Left colon (tissue), 2 donors: ENCODE results near the gene FARP1. TPM values are rescaled to one million over a fixed set of nuclear protein-coding genes. Genes with fewer than 3 reads are reported as not detected.

Experiments
- ATAC-seq: fragments of 200-7000 bp; cut with Tn5 transposase; one replicate; pipeline ENCODE4 v1.9.1; 2020; ENCODE audit warnings: mild to moderate bottlenecking, moderate library complexity
- DNase-seq, 2 donors: peaks; one replicate each; pipeline ENCODE4 v3.0.0-alpha.2; 2020
- intact Hi-C, 2 donors: fragments of 100-400 bp; cut with DNase I in 1 of 2; cut with micrococcal nuclease in 1 of 2; formaldehyde crosslinking; loops; one replicate each; pipeline versions ENCODE4 v1.11.2 to v1.14.0; 2022; cut with DNase I, micrococcal nuclease
- total RNA-seq, 2 donors: library from RNA; stranded (reverse); fragmentation: NEBNext Ultra II Directional; extraction: Animal tissue kit (Norgen Biotek cat#: 25700); gene quantifications; one replicate each; pipeline ENCODE4 v1.2.1, GENCODE V29; 2021
- donor health status: DM: no; HTN: no; CAD: no.
- donor health status: DM: yes; HTN: yes; CAD: no.

Gene FARP1
- total RNA-seq, 2 donors from 2014 or later: 38.8 to 50.3 TPM

DNA sequence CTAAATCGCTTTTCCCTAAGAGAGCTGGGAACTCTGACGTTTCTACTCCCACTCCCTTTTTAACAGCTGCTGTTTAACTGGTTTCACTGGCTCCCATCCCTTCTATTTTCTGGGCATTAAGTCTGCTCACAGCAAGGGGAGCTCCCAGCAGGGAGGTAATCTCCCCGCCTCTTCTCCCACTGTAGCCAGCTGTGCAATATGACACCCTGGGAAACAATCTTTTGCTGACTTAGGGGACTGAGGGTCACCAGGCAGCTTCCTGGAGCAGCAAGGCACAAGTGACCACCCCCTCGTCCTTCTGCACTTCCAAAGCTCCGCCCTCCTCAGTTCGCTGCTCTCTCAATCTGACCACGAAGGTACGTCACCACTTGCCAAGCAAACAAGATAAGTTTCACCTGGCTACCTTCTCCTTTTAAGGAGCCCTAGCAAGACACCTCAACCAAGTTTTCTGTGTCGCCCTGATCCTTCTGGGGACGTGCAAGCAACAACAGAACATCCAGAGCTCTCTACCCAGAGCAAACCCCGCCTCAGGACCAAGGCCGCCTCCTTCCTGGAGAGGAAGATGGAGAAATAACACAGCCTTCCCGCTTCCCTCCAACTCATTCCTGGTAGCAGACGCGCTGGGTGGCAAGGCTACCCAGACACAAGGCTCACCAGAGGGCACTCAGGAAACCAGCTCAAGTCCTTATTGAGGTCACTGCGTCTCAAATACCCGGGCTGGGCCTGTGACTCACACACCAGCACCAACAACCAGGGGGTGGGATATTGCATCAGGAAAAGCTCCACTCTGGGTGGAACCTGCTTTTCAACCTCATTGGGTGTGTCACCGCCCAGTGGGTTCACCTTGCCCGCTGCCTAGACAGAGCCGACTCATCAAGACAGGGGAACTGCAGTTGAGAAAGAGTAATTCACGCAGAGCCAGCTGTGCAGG, 341.7 kb downstream of the FARP1 start:
- intact Hi-C loops: loop anchor here in 1 of 2 donors (5.0 kb wide), 1 partner anchor 88 kb away; no protein-coding TSS in a partner anchor
- DNase-seq: peak; percentile 73 to 93
- ATAC-seq: peak; percentile 85

GRCh38 chr13:98485561-98485960, 342.7 kb downstream of the FARP1 start:
- no peak for ATAC-seq
- DNase-seq: peak in 1 of 2 donors; percentile 22
- intact Hi-C loops: no loop called here

DNA sequence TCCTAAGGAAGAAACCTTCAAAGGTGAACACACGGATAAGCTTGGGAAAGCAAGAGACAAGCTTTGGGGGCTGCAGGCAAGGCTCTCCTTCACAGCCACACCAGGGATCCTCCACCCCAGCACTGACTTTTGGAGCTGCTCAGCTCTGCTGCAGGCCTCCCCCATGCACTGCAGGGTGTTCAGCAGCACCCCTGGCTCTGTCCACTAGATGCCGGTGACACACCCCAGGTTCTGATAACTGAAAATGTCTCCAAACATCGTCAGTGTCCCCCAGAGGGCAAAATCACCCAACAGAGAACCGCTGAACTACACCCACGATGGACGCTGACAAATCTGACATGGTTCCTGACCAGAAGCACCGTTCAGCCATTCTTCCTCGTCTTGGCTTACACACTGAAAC, 343.5 kb downstream of the FARP1 start:
- DNase-seq (no peak), ATAC-seq (no peak)
- intact Hi-C loops: no loop called here

- ATAC-seq: no peak
- intact Hi-C loops: no loop called here
- DNase-seq: no peak
Observed at GRCh38 chr13:98487016-98487415, 344.1 kb downstream of the FARP1 start.

DNA sequence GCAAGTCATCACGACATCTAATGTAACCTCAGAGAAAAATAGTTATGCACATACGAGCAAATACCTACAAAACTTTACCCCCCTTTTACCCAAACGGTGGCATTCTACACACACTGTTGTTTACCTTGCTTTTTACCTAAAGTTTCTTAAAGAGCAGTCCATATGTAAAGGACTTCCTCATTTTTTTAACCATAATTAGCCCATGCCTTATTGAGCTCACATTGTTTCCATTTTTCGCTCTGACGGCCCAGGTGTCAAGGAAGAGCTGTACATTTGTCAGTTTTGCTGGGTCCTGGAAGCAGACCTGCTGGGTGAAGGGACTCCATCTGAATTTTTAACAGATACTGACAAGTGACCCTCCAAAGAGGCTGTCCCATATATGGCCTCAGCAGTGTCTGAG, 344.6 kb downstream of the FARP1 start:
- DNase-seq (no peak), ATAC-seq (no peak)

GRCh38 chr13:98488736-98489135, 345.8 kb downstream of the FARP1 start:
- DNase-seq (no peak), ATAC-seq (no peak)
- intact Hi-C loops: no loop called here

More for the DNA sequence above, 344.6 kb downstream of the FARP1 start:
- intact Hi-C loops: no loop called here

- no peak for DNase-seq
- intact Hi-C loops: no loop called here
- peak; percentile 9 for ATAC-seq
Observed at GRCh38 chr13:98489446-98490194, 346.7 kb downstream of the FARP1 start.

DNA sequence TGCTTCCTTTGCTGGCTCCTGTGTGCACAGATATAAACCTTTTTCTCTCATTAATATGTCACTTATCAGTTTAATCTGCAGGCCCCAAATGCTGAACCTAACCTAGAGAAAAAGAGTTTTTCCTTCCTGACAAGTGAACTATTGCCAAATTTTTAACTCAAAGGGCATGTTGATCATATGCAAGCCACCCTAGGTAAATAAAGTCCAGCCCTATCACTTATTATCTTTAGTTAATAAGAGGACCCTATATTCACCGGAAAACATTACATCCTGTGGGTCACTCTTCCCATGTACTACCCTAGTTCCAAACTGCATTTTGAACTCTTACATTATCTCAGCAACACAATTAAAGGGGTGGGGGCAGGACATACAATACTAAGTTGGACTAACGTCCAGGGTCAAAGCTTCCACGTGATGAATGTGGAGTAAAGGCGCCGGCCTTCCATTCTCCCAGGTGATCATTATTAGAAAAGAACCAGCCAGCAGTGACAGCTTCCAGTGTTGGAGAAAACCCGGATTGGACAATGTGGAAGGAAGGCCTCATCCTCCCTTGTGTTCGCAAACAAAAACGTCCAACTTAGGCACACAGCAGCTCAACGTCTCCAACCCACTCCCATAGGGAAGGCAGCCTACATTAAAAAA, 347.4 kb downstream of the FARP1 start:
- no peak for DNase-seq
- ATAC-seq: peak; percentile 67
- intact Hi-C loops: no loop called here

GRCh38 chr13:98490866-98491265, 348.0 kb downstream of the FARP1 start:
- intact Hi-C loops: no loop called here
- DNase-seq: no peak
- no peak for ATAC-seq

DNA sequence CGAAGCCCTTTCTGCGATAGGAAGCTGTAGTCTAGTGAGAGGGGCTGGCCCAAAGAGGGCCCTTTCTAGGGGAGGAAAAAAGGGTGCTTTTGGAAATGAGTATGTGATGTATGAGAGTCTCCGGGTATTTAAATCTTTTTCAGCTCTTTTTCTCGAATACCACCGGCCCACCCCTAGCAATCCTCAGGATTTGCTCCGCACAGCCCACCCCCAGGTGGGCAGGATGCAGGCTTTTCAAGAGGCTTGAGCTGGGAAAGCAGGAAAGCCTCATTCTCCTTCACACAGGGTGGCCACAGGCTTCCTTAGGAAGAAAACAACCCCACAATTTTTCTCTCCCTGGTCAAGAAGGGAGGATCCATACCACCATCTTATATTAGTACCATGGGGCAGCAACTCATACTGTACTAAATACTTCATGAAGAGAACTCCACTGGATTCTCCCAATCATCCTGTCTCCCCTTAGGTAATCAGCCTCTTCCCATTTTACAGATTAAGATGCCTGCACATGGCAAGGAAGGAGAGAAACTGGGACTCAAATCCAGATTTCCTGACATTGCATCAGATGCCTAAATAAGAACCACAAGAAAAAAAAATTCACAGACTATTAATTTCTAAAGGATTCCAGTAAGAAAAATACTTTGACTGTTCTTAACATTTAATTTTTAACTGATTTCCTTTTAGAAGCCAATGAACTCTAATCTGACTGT, 349.6 kb downstream of the FARP1 start:
- ATAC-seq (no peak), DNase-seq (no peak)
- intact Hi-C loops: no loop called here

GRCh38 chr13:98493042-98493712, 350.3 kb downstream of the FARP1 start:
- ATAC-seq (no peak), DNase-seq (no peak)
- intact Hi-C loops: no loop called here

DNA sequence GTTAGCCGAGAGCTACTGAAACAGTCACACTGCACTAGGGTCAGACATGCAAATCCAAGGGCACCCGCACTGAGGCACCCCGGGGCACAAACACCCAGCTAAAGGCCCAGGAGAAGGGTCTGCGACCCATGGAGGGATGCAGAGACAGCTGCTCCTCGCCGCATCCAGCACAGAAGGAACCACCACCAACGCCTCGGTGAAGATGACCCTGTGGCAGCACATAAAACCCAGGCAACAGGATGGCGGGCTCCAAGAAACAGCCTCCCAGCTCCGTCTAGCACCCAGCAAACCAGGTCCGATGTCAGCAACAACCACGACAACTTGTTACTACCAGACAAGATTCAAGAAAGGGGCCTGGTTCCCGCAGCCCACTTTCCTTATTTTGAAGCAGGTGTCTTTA, 351.9 kb downstream of the FARP1 start:
- intact Hi-C loops: no loop called here
- DNase-seq (no peak), ATAC-seq (no peak)

GRCh38 chr13:98495627-98496478, 353.0 kb downstream of the FARP1 start:
- DNase-seq (no peak), ATAC-seq (peak; percentile 15)
- intact Hi-C loops: no loop called here

DNA sequence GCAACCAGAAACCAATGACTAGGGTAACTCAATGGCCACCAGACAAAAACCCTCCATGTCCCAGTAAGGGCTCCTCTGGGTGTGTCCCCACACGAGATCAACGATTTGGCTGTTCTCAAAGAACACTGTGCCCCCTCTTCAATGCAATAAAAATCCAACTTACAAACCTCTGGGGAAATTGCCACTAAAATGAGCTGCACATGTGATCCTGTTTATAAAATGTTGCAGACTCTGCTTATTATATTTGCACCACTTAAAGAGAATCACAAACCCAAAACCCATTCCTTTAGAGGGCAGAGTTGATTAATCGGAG, 353.5 kb downstream of the FARP1 start:
- intact Hi-C loops: no loop called here
- no peak for ATAC-seq

GRCh38 chr13:98496966-98497365, 354.1 kb downstream of the FARP1 start:
- intact Hi-C loops: no loop called here
- ATAC-seq (no peak), DNase-seq (no peak)

More for the DNA sequence above, 353.5 kb downstream of the FARP1 start:
- no peak for DNase-seq

DNA sequence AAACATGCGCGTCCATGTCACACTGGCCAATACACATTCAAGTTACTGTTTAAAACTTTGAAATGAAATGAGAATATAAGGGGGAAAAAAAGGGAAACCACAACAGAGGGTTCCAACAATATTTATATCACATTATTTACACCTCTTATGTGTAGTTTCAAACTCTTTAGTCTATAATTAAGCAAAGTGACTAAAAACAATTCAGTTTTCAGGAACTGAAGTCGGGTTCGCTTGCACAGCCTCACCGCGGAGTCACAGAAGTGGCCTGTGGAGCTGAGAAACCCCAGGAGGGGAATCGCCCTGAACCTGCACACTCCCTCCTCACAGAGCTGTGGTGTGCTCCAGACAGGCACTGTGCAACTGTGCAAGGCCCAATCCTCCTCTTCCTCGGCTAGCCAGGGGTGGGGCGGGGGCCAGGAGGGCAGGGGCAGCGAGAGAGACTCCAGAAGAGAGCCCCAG, 358.1 kb downstream of the FARP1 start:
- ATAC-seq: no peak
- intact Hi-C loops: no loop called here
- no peak for DNase-seq

GRCh38 chr13:98503175-98504028, 360.5 kb downstream of the FARP1 start:
- intact Hi-C loops: no loop called here
- ATAC-seq: peak; percentile 47
- DNase-seq: no peak
